Measurements from ENCODE around the gene CBFB. TPM values are rescaled to one million over a fixed set of nuclear protein-coding genes. Genes with fewer than 3 reads are reported as not detected.

Gene CBFB
- total and polyA plus RNA-seq, 2 of the 13 experiments (the other 11 are each of a cell fraction or from before 2014, with no cell fraction given) = 22.1 to 70.8 TPM

DNA sequence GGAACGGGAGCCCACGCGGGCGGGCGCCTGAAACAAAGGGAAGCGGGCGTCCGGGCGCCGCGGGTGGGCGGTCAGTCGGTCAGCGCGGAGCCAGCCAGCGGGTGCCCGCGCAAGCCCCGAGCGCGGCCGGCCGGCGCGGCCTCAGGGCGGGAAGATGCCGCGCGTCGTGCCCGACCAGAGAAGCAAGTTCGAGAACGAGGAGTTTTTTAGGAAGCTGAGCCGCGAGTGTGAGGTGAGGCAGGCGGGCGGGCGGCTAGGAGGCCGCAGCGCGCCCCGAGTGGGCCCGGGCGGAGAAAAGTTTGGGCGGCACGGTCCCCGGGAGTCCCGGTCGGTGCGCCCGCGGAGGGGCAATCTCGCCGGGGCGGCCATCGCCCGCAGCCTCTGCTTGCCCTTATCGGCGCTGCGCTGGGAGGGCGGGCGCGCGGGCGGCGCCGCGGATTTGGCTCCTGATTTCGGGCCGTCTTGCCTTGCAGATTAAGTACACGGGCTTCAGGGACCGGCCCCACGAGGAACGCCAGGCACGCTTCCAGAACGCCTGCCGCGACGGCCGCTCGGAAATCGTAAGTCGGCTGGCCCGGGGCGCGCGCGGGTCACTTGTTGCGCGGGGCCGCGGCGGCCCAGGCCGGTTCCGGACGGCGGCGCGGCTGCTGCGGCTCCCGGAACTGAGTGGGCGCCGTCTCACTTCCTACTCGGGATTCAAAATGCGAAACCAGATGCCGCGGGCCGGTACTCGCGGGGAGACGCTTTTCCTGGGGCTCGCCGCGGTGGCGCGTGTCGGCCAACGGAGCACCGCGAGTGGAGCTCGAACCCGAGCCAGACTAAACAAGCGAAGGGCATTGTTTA lies 526 bp downstream of the CBFB start (continued):
- TF ChIP-seq ZBTB14 (CRISPR knock-in tag; IDR thresholded peaks at IDR 0.05) (peak; percentile 74; the same call in 1 of the 2 replicates), ZNF766 (CRISPR knock-in tag; IDR thresholded peaks at IDR 0.05; ENCODE audit: borderline replicate concordance) (peak; percentile 64; the same call in 1 of the 2 replicates), HDAC1 (CRISPR knock-in tag; IDR thresholded peaks at IDR 0.05) (peak; percentile 26; the same call in 1 of the 2 replicates), MAFK (conservative IDR thresholded peaks at IDR 0.05 in 1 of 2, IDR thresholded peaks at IDR 0.05 in 1 of 2; ENCODE audit: low read length in 2 of 2) (no peak), DMAP1 (CRISPR knock-in tag; IDR thresholded peaks at IDR 0.05) (no peak), SPEN (CRISPR knock-in tag; IDR thresholded peaks at IDR 0.05; ENCODE audit: low read depth) (peak; percentile 50; the same call in 1 of the 2 replicates), RAD21 (CRISPR knock-in tag; IDR thresholded peaks at IDR 0.05) (peak; percentile 10; the same call in 1 of the 2 replicates), ZNF772 (CRISPR knock-in tag; IDR thresholded peaks at IDR 0.05) (peak; percentile 90; the same call in 1 of the 2 replicates), ZFAT (CRISPR knock-in tag; conservative IDR thresholded peaks at IDR 0.05) (peak; percentile 79; the same call in 1 of the 2 replicates), ZNF441 (CRISPR knock-in tag; IDR thresholded peaks at IDR 0.05; ENCODE audit: borderline replicate concordance) (0 out of 2 replicates have a peak, but pooled peaks have one; percentile 69), THRA (CRISPR knock-in tag; IDR thresholded peaks at IDR 0.05; ENCODE audit: borderline replicate concordance) (no peak), RORA (CRISPR knock-in tag; IDR thresholded peaks at IDR 0.05) (no peak), NRL (CRISPR knock-in tag; IDR thresholded peaks at IDR 0.05; ENCODE audit: borderline replicate concordance) (peak; percentile 17; the same call in 1 of the 2 replicates), RBFOX2 (IDR thresholded peaks at IDR 0.05; ENCODE audit: low read depth, low read length) (peak; percentile 76), SIN3A (IDR thresholded peaks at IDR 0.05; ENCODE audit: borderline replicate concordance, low read depth, low read length) (peak; percentile 30; the same call in 1 of the 2 replicates), RFXAP (CRISPR knock-in tag; IDR thresholded peaks at IDR 0.05; ENCODE audit: borderline replicate concordance) (0 out of 2 replicates have a peak, but pooled peaks have one; percentile 28), GFI1 (CRISPR knock-in tag; IDR thresholded peaks at IDR 0.05; ENCODE audit: borderline replicate concordance) (peak; percentile 58; the same call in 1 of the 2 replicates), ZNF446 (CRISPR knock-in tag; IDR thresholded peaks at IDR 0.05) (no peak; the same call in 1 of the 2 replicates), KMT2A (CRISPR knock-in tag; IDR thresholded peaks at IDR 0.05) (peak; percentile 90), ARID2 (CRISPR knock-in tag; IDR thresholded peaks at IDR 0.05; ENCODE audit: borderline replicate concordance) (no peak)
- TF ChIP-seq, protein P1, sequence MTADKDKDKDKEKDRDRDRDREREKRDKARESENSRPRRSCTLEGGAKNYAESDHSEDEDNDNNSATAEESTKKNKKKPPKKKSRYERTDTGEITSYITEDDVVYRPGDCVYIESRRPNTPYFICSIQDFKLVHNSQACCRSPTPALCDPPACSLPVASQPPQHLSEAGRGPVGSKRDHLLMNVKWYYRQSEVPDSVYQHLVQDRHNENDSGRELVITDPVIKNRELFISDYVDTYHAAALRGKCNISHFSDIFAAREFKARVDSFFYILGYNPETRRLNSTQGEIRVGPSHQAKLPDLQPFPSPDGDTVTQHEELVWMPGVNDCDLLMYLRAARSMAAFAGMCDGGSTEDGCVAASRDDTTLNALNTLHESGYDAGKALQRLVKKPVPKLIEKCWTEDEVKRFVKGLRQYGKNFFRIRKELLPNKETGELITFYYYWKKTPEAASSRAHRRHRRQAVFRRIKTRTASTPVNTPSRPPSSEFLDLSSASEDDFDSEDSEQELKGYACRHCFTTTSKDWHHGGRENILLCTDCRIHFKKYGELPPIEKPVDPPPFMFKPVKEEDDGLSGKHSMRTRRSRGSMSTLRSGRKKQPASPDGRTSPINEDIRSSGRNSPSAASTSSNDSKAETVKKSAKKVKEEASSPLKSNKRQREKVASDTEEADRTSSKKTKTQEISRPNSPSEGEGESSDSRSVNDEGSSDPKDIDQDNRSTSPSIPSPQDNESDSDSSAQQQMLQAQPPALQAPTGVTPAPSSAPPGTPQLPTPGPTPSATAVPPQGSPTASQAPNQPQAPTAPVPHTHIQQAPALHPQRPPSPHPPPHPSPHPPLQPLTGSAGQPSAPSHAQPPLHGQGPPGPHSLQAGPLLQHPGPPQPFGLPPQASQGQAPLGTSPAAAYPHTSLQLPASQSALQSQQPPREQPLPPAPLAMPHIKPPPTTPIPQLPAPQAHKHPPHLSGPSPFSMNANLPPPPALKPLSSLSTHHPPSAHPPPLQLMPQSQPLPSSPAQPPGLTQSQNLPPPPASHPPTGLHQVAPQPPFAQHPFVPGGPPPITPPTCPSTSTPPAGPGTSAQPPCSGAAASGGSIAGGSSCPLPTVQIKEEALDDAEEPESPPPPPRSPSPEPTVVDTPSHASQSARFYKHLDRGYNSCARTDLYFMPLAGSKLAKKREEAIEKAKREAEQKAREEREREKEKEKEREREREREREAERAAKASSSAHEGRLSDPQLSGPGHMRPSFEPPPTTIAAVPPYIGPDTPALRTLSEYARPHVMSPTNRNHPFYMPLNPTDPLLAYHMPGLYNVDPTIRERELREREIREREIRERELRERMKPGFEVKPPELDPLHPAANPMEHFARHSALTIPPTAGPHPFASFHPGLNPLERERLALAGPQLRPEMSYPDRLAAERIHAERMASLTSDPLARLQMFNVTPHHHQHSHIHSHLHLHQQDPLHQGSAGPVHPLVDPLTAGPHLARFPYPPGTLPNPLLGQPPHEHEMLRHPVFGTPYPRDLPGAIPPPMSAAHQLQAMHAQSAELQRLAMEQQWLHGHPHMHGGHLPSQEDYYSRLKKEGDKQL (CRISPR knock-in tag; IDR thresholded peaks at IDR 0.05; ENCODE audit: low read depth) = no peak
